ENCODE measurements around the gene CAMSAP1. TPM values are rescaled to one million over a fixed set of nuclear protein-coding genes. Genes with fewer than 3 reads are reported as not detected.

CAMSAP1 gene
- total and polyA plus RNA-seq, 2 of the 4 experiments (the other 2 are of a cell fraction): 8.2 to 19.5 TPM

DNA sequence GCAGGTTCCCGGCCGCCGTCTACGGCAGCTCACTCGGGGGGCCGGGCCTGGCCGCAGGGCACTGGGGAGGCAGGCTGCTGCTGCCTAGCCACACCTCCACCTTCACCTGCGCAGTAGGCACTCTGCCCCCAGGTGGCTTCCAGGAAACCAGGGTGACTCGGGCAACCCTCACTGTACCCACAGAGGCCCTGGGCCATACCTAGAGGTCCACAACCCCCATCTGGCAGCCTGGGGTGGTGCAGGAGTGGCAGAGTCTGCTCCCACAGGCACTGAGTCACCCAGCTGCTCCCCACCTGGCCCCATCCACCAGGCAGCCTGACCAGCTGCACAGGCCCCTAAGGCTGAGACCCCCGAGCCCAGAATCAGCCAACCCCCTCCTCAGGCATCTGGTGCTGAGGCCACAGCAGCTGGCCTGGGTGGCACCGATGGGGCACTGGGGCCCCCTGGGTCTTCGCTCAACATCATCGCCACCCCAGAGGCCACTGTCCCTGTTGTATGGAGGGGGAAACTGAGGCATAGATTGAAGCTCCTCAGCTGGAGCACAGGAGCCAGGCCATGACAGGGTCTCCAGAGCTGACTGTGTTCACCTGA lies 135.2 kb downstream of the CAMSAP1 start:
- no peak overlapping the region for H2BK120ac ChIP-seq (ENCODE audit: low read depth, low read length)
- H3K9ac ChIP-seq (ENCODE audit: low read depth, low read length): no peak overlapping the region
- H3K9me1 ChIP-seq (ENCODE audit: insufficient read depth, low read length): peaks cover 5% of the 10 kb centered on the region; the same call in 1 of the 2 replicates
- no peak overlapping the region for H2BK15ac ChIP-seq (ENCODE audit: low read depth, low read length)
- in situ Hi-C loops (cut with MboI; ENCODE audit: low sequenced_read_pairs): no loop called here
- peaks cover 3% of the 10 kb centered on the region for H3K9me3 ChIP-seq (ENCODE audit: control insufficient read depth, insufficient read depth, low read length)
- no peak overlapping the region for H3K18ac ChIP-seq (ENCODE audit: low read depth, low read length)
- no peaks in the 10 kb centered on the region for H3K4me1 ChIP-seq (ENCODE audit: control insufficient read depth, insufficient read depth, low read length)
- no peak overlapping the region for H2BK5ac ChIP-seq (ENCODE audit: low read depth, low read length, poor library complexity, severe bottlenecking)
- WGBS, 2 experiments (ENCODE audit: extremely low coverage in 2 of 2, insufficient read length in 1 of 2): no CpG with 5 or more reads among the region's 13 CpGs
- H2BK20ac ChIP-seq (ENCODE audit: low read depth, low read length): no peak overlapping the region
- no peak overlapping the region for H3K4ac ChIP-seq (ENCODE audit: low read depth, low read length)
- no peak overlapping the region for H3K4me2 ChIP-seq (ENCODE audit: low read depth, low read length)
- H4K20me1 ChIP-seq (ENCODE audit: insufficient read depth, low read length): no peaks in the 10 kb centered on the region
- no peak for ATAC-seq (ENCODE audit: low read depth)
- H3K4me3 ChIP-seq (ENCODE audit: insufficient read depth, low read depth, low read length): no peak overlapping the region
- H2AK5ac ChIP-seq (ENCODE audit: low read depth, low read length): no peak overlapping the region
- no peak overlapping the region for H3K56ac ChIP-seq (ENCODE audit: extremely low read depth, insufficient read depth, low read length)
- H2AK9ac ChIP-seq (replicated peaks; ENCODE audit: low read depth, low read length, poor library complexity): no peak overlapping the region
- peaks cover 2% of the 10 kb centered on the region for H3K27me3 ChIP-seq (ENCODE audit: control insufficient read depth, insufficient read depth, low read length)
- H3K14ac ChIP-seq (replicated peaks; ENCODE audit: low read depth, low read length): no peak overlapping the region
- no peaks in the 10 kb centered on the region for H3K36me3 ChIP-seq (ENCODE audit: control insufficient read depth, insufficient read depth, low read length)
- BruUV-seq (replicated peaks): no TSS peak
- H3K27ac ChIP-seq (ENCODE audit: insufficient read depth, low read length): no peak overlapping the region
- ChIA-PET POLR2A (ENCODE audit: unreplicated experiment) (no interaction called here), CTCF (no interaction called here)
- H4K91ac ChIP-seq (ENCODE audit: insufficient read depth, low read depth, low read length): no peak overlapping the region
- intact Hi-C loops (cut with micrococcal nuclease): no loop called here
- dilution Hi-C loops (cut with HindIII; ENCODE audit: low sequenced_read_pairs, unreplicated experiment): no loop called here
- no peak overlapping the region for H2AFZ ChIP-seq (replicated peaks; ENCODE audit: low read length, poor library complexity)
- DNase-seq: no peak
- H4K8ac ChIP-seq (ENCODE audit: low read depth in 2 of 2, low read length in 2 of 2): no peak overlapping the region
- no peaks in the 10 kb centered on the region for H3K79me1 ChIP-seq (ENCODE audit: low read depth in 1 of 2, low read length in 2 of 2)
- TF ChIP-seq MXI1 (IDR thresholded peaks at IDR 0.05; ENCODE audit: borderline replicate concordance, low read depth, low read length): no peak
- TF ChIP-seq RAD21 (IDR thresholded peaks at IDR 0.05; ENCODE audit: low read length): no peak
- no peak for TF ChIP-seq BHLHE40 (IDR thresholded peaks at IDR 0.05; ENCODE audit: low read depth, low read length)
- TF ChIP-seq FOS (IDR thresholded peaks at IDR 0.05; ENCODE audit: low read depth, low read length): no peak
- no peak for TF ChIP-seq RCOR1 (IDR thresholded peaks at IDR 0.05; ENCODE audit: insufficient replicate concordance, low read length)
- no peak for TF ChIP-seq MAZ (IDR thresholded peaks at IDR 0.05; ENCODE audit: borderline replicate concordance, low read depth, low read length)
- TF ChIP-seq, protein P1, sequence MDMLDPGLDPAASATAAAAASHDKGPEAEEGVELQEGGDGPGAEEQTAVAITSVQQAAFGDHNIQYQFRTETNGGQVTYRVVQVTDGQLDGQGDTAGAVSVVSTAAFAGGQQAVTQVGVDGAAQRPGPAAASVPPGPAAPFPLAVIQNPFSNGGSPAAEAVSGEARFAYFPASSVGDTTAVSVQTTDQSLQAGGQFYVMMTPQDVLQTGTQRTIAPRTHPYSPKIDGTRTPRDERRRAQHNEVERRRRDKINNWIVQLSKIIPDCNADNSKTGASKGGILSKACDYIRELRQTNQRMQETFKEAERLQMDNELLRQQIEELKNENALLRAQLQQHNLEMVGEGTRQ (IDR thresholded peaks at IDR 0.05; ENCODE audit: low read depth, low read length): no peak
- TF ChIP-seq POLR2A (IDR thresholded peaks at IDR 0.05; ENCODE audit: low read depth, low read length): no peak
- TF ChIP-seq MAFK (IDR thresholded peaks at IDR 0.05; ENCODE audit: low read depth, low read length): no peak
- TF ChIP-seq, protein P2, sequence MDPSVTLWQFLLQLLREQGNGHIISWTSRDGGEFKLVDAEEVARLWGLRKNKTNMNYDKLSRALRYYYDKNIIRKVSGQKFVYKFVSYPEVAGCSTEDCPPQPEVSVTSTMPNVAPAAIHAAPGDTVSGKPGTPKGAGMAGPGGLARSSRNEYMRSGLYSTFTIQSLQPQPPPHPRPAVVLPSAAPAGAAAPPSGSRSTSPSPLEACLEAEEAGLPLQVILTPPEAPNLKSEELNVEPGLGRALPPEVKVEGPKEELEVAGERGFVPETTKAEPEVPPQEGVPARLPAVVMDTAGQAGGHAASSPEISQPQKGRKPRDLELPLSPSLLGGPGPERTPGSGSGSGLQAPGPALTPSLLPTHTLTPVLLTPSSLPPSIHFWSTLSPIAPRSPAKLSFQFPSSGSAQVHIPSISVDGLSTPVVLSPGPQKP (IDR thresholded peaks at IDR 0.05; ENCODE audit: borderline replicate concordance, low read depth, low read length): no peak
- no peak for TF ChIP-seq NFE2L2 (IDR thresholded peaks at IDR 0.05; ENCODE audit: low read depth, low read length)
- no peak for TF ChIP-seq RFX5 (IDR thresholded peaks at IDR 0.05; ENCODE audit: low read depth, low read length)
- TF ChIP-seq, protein P3, sequence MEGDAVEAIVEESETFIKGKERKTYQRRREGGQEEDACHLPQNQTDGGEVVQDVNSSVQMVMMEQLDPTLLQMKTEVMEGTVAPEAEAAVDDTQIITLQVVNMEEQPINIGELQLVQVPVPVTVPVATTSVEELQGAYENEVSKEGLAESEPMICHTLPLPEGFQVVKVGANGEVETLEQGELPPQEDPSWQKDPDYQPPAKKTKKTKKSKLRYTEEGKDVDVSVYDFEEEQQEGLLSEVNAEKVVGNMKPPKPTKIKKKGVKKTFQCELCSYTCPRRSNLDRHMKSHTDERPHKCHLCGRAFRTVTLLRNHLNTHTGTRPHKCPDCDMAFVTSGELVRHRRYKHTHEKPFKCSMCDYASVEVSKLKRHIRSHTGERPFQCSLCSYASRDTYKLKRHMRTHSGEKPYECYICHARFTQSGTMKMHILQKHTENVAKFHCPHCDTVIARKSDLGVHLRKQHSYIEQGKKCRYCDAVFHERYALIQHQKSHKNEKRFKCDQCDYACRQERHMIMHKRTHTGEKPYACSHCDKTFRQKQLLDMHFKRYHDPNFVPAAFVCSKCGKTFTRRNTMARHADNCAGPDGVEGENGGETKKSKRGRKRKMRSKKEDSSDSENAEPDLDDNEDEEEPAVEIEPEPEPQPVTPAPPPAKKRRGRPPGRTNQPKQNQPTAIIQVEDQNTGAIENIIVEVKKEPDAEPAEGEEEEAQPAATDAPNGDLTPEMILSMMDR (conservative IDR thresholded peaks at IDR 0.05; ENCODE audit: low read depth, low read length): no peak
- TF ChIP-seq SMC3 (IDR thresholded peaks at IDR 0.05; ENCODE audit: low read depth, low read length): no peak
- TF ChIP-seq CEBPB (IDR thresholded peaks at IDR 0.05; ENCODE audit: low read depth, low read length): no peak
- no peak overlapping the region for H4K5ac ChIP-seq (ENCODE audit: low read depth, low read length)
- no peak overlapping the region for H3K23ac ChIP-seq (ENCODE audit: low read depth, low read length)

Data from IMR-90 (cell line).